C4-2B (cell line): ENCODE results near the gene C10orf95.

Source experiments
- CTCF ChIP-seq: fragments of 450-650 bp; conservative IDR thresholded peaks from 2 replicates; pipeline ENCODE4 v1.5.1; 2017; ENCODE audit warnings: mild to moderate bottlenecking
- ZFX ChIP-seq: fragments of 450-650 bp; IDR thresholded peaks from 2 replicates; pipeline ENCODE4 v1.6.1; 2017

- TF ChIP-seq CTCF (no peak), ZFX (no peak)
These were observed 37.4 kb downstream of the C10orf95 start for GRCh38 chr10:102413806-102414561.
